CD14-positive monocyte (primary cell): ENCODE measurements around the gene TCN2. TPM values are rescaled to one million over a fixed set of nuclear protein-coding genes. Genes with fewer than 3 reads are reported as not detected.

Experiments used
- DNase-seq, 3 donors: peaks; one replicate each; pipeline ENCODE4 v3.0.0-alpha.2; 2011 to 2022
- H2AFZ ChIP-seq: 2 replicates; pipeline ENCODE4 v1.6.0; 2012; ENCODE audit warnings: mild to moderate bottlenecking, low read depth, low read length, inconsistent platforms; ENCODE audit not compliant: insufficient read depth, poor library complexity, severe bottlenecking
- H3K27ac ChIP-seq, 2 donors: 1 replicate in 1 of 2; 2 replicates in 1 of 2; pipeline ENCODE4 v1.5.1; 2012 to 2013; ENCODE audit warnings: low read length in 2 of 2, control low read depth in 1 of 2, inconsistent platforms in 1 of 2, low read depth in 1 of 2, mild to moderate bottlenecking in 1 of 2
- H3K27me3 ChIP-seq, 2 donors: one replicate each; pipeline versions ENCODE4 v1.6.0 to v1.6.1; 2011 to 2013; ENCODE audit warnings: low read length in 2 of 2; ENCODE audit not compliant: control insufficient read depth in 2 of 2, insufficient read depth in 2 of 2
- H3K36me3 ChIP-seq, 2 donors: replicated peaks in 1 of 2; 1 replicate in 1 of 2; 2 replicates in 1 of 2; pipeline versions ENCODE4 v1.5.1 to v1.6.1; 2012 to 2013; ENCODE audit warnings: low read length in 2 of 2, control low read depth in 1 of 2, inconsistent platforms in 1 of 2, mild to moderate bottlenecking in 1 of 2; ENCODE audit not compliant: insufficient read depth in 2 of 2, control insufficient read depth in 1 of 2
- H3K4me1 ChIP-seq, 2 donors: 1 replicate in 1 of 2; 2 replicates in 1 of 2; pipeline versions ENCODE4 v1.5.1 to v1.6.1; 2012 to 2013; ENCODE audit warnings: low read length in 2 of 2, control low read depth in 1 of 2, inconsistent platforms in 1 of 2, mild to moderate bottlenecking in 1 of 2, moderate library complexity in 1 of 2; ENCODE audit not compliant: insufficient read depth in 2 of 2, control insufficient read depth in 1 of 2
- H3K4me2 ChIP-seq: replicated peaks from 2 replicates; pipeline ENCODE3; 2012; ENCODE audit warnings: low read length, moderate library complexity, mild to moderate bottlenecking; ENCODE audit not compliant: poor library complexity, severe bottlenecking; ENCODE audit errors: extremely low read depth
- H3K4me3 ChIP-seq, 3 experiments: fragments of 200-600 bp in 1 of 3; sonication (generic) in 1 of 3; replicated peaks in 1 of 3; 1 replicate in 2 of 3; 2 replicates in 1 of 3; pipeline ENCODE4 v1.5.1; 2011 to 2013; ENCODE audit warnings: low read length in 3 of 3, mild to moderate bottlenecking in 3 of 3, control low read depth in 2 of 3, low read depth in 2 of 3, inconsistent platforms in 1 of 3, moderate library complexity in 1 of 3
- H3K79me2 ChIP-seq: 2 replicates; pipeline ENCODE4 v1.6.0; 2012; ENCODE audit warnings: mild to moderate bottlenecking, control low read depth, inconsistent platforms, low read length, moderate library complexity; ENCODE audit not compliant: insufficient read depth
- H3K9ac ChIP-seq: 2 replicates; pipeline ENCODE4 v1.6.0; 2017; ENCODE audit warnings: low read length, mild to moderate bottlenecking; ENCODE audit not compliant: insufficient read depth, poor library complexity, severe bottlenecking
- H3K9me3 ChIP-seq, 2 donors: replicated peaks in 1 of 2; 1 replicate in 1 of 2; 2 replicates in 1 of 2; pipeline versions ENCODE4 v1.5.1 to v1.6.1; 2012 to 2013; ENCODE audit warnings: low read length in 2 of 2, control low read depth in 1 of 2; ENCODE audit not compliant: control insufficient read depth in 1 of 2, insufficient read depth in 1 of 2
- H4K20me1 ChIP-seq: 2 replicates; pipeline ENCODE4 v1.6.0; 2012; ENCODE audit warnings: mild to moderate bottlenecking, low read length, control low read depth, moderate library complexity; ENCODE audit not compliant: insufficient read depth
- H3K27ac Mint-ChIP-seq, 7 donors: one replicate each; pipeline ENCODE4 v1.8.0; 2020; ENCODE audit warnings: mild to moderate bottlenecking in 7 of 7, mixed read lengths in 7 of 7, moderate library complexity in 6 of 7, inconsistent platforms in 2 of 7
- H3K27me3 Mint-ChIP-seq, 3 donors: one replicate each; pipeline ENCODE4 v1.8.0; 2021 to 2022; ENCODE audit warnings: low read depth in 3 of 3, mild to moderate bottlenecking in 3 of 3, mixed read lengths in 3 of 3, moderate library complexity in 3 of 3, inconsistent platforms in 1 of 3
- H3K36me3 Mint-ChIP-seq, 2 donors: one replicate each; pipeline ENCODE4 v1.8.0; 2020; ENCODE audit warnings: mixed read lengths in 2 of 2, inconsistent platforms in 1 of 2, mild to moderate bottlenecking in 1 of 2
- H3K4me1 Mint-ChIP-seq: one replicate; pipeline ENCODE4 v1.8.0; 2020; ENCODE audit warnings: mild to moderate bottlenecking, mixed read lengths
- H3K4me3 Mint-ChIP-seq, 2 donors: one replicate each; pipeline ENCODE4 v1.8.0; 2020; ENCODE audit warnings: mild to moderate bottlenecking in 2 of 2, mixed read lengths in 2 of 2, moderate library complexity in 1 of 2
- H3K9me3 Mint-ChIP-seq, 7 donors: one replicate each; pipeline ENCODE4 v1.8.0; 2020 to 2022; ENCODE audit warnings: mixed read lengths in 7 of 7, mild to moderate bottlenecking in 6 of 7, moderate library complexity in 6 of 7, inconsistent platforms in 2 of 7
- WGBS: methylation state at CpG from one replicate; pipeline ENCODE4 v1.1.5; 2013; ENCODE audit warnings: missing lambda C conversion rate; ENCODE audit not compliant: insufficient coverage; 5-methylcytosine and 5-hydroxymethylcytosine counted together
- intact Hi-C, 2 donors: fragments of 100-400 bp; cut with micrococcal nuclease; formaldehyde crosslinking; loops; one replicate each; pipeline versions ENCODE4 v1.15.0 to v1.15.1; 2023
- polyA plus RNA-seq, 3 donors: library from polyadenylated mRNA; depleted of rRNA in 1 of 3; unstranded in 2 of 3; stranded (reverse) in 1 of 3; fragments of 300-500 nt in 2 of 3; fragments of >200 nt in 1 of 3; fragmentation: Illumina TruSeq in 2 of 3; gene quantifications; 1 replicate in 2 of 3; 2 replicates in 1 of 3; pipeline ENCODE4 v1.2.3, GENCODE V29; 2012 to 2021
- TF ChIP-seq, protein P1 (sequence below): fragments of 200-600 bp; IDR thresholded peaks from one replicate; pipeline ENCODE4 v1.8.0; 2022; ENCODE audit warnings: antibody characterized with exemption, mild to moderate bottlenecking

Gene TCN2
- polyA plus RNA-seq, 3 donors = 27.1 to 51.7 (median 45.0) TPM

DNA sequence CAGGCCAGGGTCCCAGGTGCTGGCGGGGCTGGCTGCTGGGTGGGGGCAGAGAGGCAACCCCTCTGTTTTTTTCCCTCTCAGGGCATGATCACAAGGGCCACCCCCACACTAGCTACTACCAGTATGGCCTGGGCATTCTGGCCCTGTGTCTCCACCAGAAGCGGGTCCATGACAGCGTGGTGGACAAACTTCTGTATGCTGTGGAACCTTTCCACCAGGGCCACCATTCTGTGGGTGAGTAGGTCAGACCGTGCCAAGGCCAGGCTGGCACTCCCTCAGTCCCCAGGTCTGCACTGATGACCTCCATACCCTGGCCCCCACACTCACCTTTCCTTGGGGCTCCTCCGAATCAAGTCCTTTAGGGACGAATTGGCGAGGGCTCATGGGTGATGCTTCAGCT lies 7.3 kb downstream of the TCN2 start:
- TF ChIP-seq, protein P1, sequence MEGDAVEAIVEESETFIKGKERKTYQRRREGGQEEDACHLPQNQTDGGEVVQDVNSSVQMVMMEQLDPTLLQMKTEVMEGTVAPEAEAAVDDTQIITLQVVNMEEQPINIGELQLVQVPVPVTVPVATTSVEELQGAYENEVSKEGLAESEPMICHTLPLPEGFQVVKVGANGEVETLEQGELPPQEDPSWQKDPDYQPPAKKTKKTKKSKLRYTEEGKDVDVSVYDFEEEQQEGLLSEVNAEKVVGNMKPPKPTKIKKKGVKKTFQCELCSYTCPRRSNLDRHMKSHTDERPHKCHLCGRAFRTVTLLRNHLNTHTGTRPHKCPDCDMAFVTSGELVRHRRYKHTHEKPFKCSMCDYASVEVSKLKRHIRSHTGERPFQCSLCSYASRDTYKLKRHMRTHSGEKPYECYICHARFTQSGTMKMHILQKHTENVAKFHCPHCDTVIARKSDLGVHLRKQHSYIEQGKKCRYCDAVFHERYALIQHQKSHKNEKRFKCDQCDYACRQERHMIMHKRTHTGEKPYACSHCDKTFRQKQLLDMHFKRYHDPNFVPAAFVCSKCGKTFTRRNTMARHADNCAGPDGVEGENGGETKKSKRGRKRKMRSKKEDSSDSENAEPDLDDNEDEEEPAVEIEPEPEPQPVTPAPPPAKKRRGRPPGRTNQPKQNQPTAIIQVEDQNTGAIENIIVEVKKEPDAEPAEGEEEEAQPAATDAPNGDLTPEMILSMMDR = no peak
- H3K27ac Mint-ChIP-seq = no peak overlapping the region
- Histone ChIP-seq H4K20me1 (no peaks in the 10 kb centered on the region), H3K36me3 (no peaks in the 10 kb centered on the region), H3K9ac (no peak overlapping the region), H2AFZ (no peak overlapping the region), H3K4me3 (no peak overlapping the region), H3K27ac (no peak overlapping the region), H3K4me2 (no peak overlapping the region), H3K4me1 (peaks cover 32 to 44% of the 10 kb centered on the region in 2 donors), H3K27me3 (no peaks in the 10 kb centered on the region), H3K79me2 (no peaks in the 10 kb centered on the region), H3K9me3 (no peaks in the 10 kb centered on the region)
- H3K36me3 Mint-ChIP-seq = peaks cover 17 to 25% of the 10 kb centered on the region in 2 donors
- peaks cover 0 to 4% (median 0%) of the 10 kb centered on the region in 7 donors for H3K9me3 Mint-ChIP-seq
- intact Hi-C loops = no loop called here
- DNase-seq = no peak
- H3K27me3 Mint-ChIP-seq = peaks cover 1 to 6% (median 2%) of the 10 kb centered on the region in 3 donors
- peaks cover 35% of the 10 kb centered on the region for H3K4me1 Mint-ChIP-seq
- no peak overlapping the region for H3K4me3 Mint-ChIP-seq
- WGBS = 100% methylated on average over 1 of the region's 7 CpGs

DNA sequence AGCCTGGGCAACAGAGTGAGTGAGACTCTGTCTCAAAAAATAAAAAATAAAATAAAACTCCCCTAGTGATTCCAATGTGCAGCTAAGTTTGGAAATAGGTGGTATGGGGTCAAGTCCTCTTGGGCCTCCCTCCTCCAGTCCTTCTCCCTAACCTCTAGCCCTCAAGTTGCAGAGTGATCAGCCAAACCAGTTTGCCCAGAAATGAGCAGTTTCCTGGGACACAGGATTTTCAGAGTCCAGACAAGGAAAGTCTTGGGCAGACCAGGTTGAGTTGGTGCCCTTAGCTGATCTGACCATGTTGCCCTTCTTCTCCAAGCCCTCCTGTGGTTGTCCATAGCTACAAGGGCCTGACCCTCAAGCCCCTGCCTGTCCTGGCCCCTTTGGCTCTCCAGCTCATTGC lies 7.9 kb downstream of the TCN2 start:
- intact Hi-C loops = no loop called here
- TF ChIP-seq, protein P1 = no peak
- H3K4me3 Mint-ChIP-seq = no peak overlapping the region
- H3K36me3 Mint-ChIP-seq = peaks cover 20 to 23% of the 10 kb centered on the region in 2 donors
- H3K9ac ChIP-seq = no peak overlapping the region
- no peak overlapping the region for H2AFZ ChIP-seq
- no peaks in the 10 kb centered on the region for H3K27me3 ChIP-seq
- no peak for DNase-seq
- H4K20me1 ChIP-seq = no peaks in the 10 kb centered on the region
- peaks cover 29% of the 10 kb centered on the region for H3K4me1 Mint-ChIP-seq
- no peak overlapping the region for H3K4me2 ChIP-seq
- no peaks in the 10 kb centered on the region for H3K9me3 Mint-ChIP-seq
- H3K9me3 ChIP-seq = no peaks in the 10 kb centered on the region
- peaks cover 26 to 38% of the 10 kb centered on the region in 2 donors for H3K4me1 ChIP-seq
- H3K36me3 ChIP-seq = no peaks in the 10 kb centered on the region
- peaks cover 1 to 6% (median 2%) of the 10 kb centered on the region in 3 donors for H3K27me3 Mint-ChIP-seq
- H3K27ac Mint-ChIP-seq = peak overlapping the region; percentile 73 to 93 (median 88)
- H3K4me3 ChIP-seq = no peak overlapping the region
- no peaks in the 10 kb centered on the region for H3K79me2 ChIP-seq
- H3K27ac ChIP-seq = peak overlapping the region; percentile 34 to 79
